Inflammatory macrophage treated with lipopolysaccharide for 1 hour (primary cell): ENCODE data around the gene CRIM1.
A peak's percentile ranks its signal among the peaks of the same experiment; 100 is the strongest.

Experiments used
- DNase-seq, 2 donors: peaks; one replicate each; pipeline ENCODE4 v3.0.0-alpha.2; 2020 to 2022

Gene CRIM1

DNA sequence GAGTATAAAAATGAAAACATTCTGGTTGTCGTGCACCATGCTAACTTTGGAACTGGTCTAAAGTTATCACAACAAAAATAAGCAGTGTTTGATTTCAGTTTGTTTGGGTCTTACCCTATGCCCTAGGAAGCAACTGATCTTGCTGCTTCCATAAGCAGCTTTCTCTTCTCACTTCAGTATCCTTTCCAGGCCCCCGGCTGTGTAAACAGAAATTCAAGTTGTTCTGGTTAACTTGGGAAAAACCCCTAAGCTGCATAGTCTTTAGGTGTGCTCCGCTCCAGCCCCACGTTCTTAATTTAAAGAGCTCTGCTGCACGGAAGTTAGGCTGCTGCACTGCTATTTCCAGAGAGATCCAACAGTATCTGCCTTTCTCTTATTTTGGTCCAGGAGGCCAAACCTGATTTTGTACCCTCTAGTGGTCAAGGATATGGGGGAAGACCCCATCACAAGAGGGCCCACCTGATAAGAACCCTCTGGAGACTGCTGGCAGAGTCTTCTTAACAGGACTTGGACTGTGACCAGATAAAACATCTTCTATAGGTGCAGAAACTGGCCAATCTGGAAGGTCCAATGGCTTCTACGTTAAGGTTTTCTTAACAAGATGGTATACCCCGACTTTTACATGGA is 173.3 kb downstream of the CRIM1 start:
- DNase-seq = no peak

DNA sequence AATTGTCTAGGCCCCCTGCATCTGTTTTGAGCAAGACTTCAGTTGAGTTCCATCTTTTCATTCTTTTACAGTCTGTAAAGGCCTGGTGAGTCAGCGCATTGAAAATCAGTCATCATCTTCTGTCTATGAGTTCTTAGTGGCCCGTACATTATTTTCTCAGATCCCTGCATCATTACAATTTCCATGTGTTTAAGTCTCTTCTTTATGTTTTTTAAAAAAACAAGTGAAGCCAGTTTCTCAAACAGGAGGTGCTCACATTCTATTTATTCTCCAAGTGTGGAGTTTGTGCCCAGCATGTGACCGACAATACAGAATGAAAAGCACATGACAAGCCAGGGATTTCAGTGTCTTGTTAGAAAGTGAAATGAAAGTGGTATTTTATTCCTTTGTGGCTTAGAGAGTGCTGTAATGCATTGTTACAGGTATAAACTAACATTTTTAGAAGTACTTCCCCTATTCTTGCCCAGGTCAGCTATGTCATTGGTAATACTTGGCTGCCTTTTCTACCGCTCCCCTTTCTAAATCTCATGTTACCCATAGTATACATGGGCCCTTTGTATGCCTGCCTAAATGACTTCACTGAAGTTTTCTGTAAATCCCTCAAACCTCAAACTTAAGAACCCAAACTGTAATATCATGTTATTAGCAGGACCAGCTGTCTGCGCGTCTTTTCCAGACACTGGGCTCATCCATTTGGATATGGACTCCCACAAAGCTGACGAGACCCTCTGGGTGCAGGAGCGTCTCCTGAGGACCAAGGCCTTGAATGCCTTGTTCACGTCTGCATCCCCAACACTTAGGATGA is 174.8 kb downstream of the CRIM1 start:
- peak; percentile 11 to 20 for DNase-seq

DNA sequence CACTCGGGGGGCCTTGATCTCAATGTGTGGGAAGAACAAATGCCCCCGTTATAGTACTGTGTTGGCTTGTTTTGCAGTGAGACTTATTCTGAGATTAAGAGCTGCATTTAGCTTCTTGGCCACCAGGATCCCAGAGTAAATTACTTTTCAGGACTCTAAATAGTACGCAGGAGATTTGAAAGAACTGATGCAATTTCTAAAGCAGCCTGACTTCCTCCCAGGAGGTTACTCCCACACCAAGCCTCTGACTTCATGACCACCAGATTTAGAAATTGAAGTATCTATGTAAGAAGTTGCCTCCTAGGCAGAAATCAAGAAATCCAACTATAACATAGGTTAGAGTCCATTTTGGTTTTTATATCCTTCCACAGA is 175.4 kb downstream of the CRIM1 start:
- peak; percentile 85 to 95 for DNase-seq

DNA sequence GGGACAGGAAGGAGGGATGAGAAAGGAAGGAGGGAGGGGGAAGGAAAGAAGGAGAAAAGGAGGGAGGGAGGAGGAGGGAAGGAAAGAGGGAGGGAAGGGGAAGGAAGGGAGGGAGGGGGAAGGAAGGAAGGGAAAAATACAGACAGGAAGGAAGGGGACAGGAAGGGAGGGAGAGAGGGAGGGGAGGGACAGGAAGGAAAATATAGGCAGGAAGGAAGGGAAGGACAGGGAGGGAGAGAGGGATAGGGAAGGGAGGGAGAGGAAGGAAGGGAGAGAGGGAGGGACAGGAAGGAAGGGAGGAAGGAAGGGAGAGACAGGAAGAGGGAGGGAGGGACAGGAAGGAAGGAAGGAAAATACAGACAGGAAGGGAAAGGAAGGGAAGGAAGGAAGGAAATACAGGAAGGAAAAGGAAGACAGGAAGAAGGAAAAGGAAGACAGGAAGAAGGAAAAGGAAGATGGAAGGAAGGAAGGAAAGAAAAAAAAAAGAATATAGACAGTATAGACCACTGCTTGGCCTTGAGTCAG is 178.8 kb downstream of the CRIM1 start:
- DNase-seq = no peak

DNA sequence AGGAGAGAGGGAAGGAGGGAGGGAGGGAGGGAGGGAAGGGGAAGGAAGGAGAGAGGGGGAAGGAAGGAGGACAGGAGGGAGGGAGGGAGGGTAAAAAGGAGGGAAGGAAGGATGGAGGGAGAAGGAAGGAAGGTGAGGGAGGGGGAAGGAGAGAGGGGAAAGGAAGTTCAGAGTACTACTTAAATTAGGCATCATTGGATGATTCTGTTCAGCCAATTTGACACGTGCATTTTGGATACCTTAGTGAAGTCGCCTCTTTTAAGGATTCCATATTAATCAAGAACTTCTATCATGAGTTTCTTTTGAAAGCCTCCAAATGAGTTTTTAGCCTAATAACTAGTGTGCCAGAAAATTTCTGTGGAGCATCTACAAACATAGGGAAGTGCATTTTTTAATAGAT is 179.5 kb downstream of the CRIM1 start:
- no peak for DNase-seq

DNA sequence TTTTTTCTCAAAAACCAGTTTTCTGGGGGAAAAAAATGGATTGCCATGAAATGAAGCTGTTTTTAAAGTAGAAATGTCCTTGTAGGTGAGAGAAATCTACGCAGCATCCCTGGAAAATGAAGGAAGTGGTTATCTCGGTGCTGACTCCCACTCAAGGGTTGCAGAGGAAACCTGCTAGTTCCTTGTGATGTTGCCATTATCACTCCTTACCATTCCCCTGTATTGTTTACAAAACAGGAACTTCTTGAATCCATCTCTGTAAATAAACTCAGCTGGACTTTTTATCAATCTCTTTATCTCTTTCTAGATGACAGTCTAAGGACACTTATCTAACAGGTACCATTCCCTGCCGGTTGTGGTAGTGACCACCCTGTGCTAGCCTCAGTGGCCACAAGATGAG is 181.2 kb downstream of the CRIM1 start:
- DNase-seq = no peak

DNA sequence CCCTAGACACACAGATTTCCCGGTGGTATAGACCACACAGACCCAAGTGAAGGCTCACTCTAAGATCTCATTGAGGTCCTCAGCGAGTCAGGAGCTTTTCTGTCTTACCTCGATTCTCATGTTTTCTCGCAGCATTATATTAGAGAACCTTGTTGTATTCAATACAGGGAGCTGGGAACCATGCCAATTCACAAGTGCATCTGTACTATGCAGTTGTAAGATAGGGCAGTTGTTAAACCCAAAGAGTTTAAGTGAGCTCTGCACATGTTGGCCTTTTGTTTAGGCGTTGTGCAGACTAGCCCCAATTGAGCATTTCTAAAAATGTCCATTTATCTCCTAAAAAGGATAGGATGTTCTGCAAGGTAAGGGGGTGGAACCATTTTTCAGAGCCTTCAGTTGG is 182.8 kb downstream of the CRIM1 start:
- no peak for DNase-seq

DNA sequence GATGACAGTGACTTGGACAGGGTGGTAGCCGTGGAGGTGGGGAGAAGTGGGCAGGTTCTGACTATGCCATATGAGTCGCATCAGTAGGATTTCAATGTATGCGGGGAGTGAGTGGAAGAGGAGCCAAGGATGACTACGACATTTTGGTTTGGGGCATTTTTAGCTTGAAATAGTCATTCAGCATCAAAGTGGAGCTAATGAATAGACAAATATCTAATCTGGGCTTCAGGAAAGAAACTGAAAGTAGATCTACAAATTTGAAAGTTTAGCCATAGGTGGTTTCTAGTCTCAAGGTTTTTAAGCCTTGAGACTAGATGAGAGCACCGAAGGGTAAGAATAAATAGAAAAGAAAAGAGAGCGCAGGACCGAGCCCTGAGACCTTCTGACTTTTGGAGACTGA is 184.1 kb downstream of the CRIM1 start:
- no peak for DNase-seq

DNA sequence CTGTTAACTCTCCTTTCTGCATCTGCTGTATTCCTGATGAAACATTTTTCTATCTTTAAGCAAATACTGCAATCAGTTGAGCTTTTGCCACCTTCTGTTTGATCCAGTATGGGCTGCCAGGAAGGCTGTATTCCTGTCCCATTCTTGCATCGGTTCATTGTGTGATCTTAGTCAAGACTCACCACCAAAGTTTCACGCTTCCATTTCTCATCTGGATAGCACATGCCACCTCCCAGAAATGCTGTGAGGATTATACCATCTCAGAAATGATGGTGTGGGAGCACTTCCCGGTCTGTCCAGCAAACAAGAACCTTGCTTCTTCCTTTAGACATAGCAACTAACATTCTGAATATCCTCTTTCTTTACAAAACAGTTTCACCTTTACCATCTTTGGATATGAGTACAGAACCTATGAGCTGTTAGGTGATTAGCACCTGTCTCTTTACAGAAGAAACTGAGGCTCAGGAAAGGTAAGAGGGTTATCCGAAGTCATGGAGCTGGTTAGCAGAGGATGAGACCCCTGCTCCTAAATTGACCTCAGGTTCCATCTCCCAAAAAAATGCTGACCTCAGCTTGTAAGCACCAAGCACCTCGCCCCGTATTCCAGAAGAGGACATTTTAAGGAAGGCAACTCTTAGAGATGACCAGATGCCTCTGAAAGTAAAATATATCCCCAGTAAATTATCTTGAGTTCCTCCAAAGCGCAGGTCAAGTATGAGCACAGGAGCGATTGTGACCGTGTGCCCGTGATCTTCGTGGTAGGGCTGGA is 185.6 kb downstream of the CRIM1 start:
- no peak for DNase-seq

DNA sequence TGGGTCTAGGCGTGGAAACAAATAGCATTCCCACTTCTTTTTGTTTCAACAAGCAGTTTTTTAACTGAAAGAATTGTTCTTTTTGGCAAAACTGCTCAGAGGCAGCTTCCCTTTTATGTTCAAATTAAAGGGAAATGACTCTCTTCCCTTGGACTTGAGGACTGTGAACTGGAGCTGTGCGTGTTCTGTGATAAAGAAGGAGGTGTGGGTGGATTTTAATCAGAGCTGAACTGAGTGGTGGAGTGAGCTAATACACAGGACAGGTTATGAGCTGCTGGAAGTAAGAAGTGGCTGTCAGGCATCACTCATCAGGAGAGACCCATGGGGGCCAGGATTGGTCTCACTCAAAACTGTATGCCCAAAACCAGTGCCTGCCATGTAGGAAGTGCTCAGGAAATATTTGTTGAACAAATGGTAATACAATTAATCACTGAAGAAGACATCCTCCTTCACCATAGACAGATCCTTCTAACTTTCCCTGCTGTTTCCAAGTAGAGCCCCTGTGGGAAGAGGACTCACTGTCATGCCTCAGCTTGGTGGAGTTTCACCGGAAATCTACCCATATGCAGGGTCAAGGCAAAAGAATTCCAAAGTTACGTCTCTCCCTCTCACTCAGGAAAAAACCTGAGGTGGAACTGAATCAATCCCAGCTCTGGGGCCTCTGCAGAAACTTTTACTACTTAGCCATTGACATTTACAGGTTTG is 186.5 kb downstream of the CRIM1 start:
- DNase-seq = peak in 1 of 2 donors; percentile 33

DNA sequence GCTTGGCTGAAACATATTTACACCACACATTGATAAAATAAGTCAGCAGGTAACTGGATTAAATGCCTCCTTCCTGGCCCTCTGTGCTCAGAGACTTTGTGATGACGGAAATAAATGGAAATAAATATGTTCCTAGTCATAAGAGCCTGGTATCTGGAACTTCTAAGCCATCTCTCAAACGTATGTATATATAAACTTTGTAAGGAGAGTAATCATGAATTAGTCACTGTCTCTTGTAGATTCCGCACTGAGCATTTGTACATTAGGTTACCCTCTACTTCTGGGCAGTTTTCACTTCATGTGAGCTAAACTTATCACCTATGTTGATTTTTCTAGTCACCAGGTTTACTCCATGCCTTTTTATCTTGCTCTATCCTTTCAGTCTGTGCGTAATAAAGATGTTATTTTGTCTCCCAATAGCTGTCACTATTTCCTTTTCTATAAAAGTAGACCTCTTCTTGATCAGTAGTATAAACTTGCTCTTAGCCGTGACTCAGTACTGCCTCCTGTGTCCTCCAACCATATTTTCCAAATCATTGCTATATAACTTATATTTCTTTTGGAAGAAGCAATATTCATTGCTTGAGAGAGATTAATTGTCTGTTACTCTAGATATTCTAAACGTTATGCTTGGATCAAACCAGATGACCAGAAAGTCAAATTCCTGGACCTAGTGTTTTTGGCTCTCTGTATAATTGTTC is 189.2 kb downstream of the CRIM1 start:
- no peak for DNase-seq

DNA sequence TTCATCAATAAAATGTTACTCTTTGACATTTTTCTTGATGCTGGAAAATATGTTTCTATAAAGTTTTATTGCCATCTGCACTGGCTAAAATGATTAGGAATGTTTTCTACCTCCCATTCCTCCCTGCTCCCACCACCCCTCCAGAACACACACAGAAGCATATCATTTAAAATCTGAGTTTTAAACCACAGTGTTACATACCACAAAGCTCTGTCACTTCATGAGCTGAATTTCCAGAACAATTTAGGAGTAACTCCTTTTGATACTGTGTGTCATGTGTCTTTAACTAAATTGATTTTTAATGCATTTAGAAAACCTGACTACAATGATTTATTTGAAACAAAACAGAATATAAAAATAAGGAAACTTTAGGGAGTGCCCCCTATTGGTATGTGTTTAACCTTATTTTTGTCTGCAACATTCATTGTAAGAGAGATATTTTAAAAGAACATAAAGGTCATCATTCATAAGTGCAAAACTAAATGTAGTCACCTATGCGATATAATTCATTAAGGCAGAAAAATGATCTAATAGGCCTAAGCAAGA is 190.4 kb downstream of the CRIM1 start:
- no peak for DNase-seq

DNA sequence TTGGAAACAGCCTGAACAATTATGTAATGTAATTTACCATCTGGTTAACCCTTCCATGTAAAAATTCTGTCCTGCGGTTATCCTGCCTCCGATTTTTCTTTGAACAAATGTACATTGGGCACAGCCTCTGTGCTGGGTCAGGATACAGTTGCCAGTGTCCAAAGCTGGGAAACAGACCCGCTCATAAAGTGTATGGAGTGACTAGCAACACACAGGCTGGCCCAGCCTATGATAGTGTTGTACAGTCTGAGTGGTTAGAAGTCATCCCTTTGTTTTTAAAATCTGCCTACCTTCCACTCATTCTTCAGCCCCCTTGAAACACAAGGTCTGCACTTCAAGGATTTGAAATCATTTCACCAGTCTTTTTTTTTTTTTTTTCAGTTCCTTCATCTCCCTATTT is 192.3 kb downstream of the CRIM1 start:
- no peak for DNase-seq

DNA sequence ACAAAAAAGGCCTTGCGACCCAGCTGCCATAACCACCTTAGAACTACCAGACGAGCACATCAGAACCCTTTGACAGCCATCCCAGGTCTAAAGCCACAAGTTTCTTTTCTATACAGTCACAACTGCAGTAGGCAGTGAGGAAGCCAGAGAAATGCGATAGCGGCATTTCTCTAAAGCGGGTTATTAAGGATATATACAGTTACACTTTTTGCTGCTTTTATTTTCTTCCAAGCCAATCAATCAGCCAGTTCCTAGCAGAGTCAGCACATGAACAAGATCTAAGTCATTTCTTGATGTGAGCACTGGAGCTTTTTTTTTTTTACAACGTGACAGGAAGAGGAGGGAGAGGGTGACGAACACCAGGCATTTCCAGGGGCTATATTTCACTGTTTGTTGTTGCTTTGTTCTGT is 193.6 kb downstream of the CRIM1 start:
- peak in 1 of 2 donors; percentile 29 for DNase-seq

DNA sequence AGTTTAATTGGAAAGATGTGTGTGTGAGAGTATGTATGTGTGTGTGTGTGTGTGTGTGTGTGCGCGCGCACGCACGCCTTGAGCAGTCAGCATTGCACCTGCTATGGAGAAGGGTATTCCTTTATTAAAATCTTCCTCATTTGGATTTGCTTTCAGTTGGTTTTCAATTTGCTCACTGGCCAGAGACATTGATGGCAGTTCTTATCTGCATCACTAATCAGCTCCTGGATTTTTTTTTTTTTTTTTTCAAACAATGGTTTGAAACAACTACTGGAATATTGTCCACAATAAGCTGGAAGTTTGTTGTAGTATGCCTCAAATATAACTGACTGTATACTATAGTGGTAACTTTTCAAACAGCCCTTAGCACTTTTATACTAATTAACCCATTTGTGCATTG is 194.4 kb downstream of the CRIM1 start:
- DNase-seq = no peak

DNA sequence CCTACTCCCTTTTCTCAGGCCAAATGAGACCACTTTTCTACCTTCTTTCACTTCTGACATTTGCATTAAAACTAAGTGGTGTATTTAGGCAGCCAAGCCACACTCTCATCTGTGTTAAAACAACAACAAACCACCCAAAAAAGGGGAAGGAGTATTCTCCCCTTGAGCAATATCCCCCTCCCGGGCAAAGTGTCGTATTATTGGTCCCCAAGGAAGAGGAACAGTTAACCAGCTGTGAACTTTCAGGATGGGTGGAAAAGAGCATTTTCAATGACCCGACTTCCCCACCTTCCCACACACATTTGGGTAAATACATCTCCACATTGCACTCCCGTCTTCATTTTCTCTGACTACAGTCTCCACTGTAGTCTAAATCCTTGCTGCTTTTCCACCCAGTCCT is 198.1 kb downstream of the CRIM1 start:
- peak; percentile 78 to 86 for DNase-seq

DNA sequence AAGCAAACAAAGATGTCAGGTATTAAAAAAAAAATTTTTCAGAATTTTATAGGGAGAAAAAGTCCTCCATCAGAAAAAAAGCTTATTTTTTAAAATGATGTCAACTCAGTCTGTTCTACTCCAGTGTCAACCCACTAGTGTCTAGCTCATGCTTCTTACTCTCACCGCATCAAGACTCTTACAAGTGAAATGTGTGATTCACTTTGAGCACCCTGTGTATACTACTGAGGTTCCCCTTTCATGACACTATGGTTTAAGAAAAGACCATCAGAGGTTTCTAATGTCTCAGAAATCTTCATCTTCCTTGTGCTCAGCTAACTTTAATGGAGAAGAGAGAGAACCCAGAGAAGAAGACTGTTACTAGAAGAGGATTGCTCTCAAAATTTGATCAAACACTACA is 199.0 kb downstream of the CRIM1 start:
- DNase-seq = peak in 1 of 2 donors; percentile 37

DNA sequence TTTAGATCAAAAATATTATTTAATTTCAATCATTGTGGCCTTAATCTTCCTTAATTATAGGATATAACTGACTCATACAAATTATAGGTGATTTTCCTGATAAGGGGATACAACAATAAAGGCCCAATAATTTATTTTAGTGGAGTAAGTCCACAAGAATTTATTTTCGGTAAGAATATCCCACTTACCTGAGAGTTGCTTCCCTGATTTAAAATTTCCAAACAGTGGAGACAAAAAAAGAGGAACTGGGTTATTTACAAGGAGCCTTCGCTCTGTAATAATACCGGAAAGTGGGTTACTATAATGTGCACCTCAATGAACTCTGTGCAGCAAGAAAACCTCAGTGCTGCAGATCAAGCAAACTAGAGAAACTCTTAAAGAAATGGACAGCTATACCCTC is 200.2 kb downstream of the CRIM1 start:
- DNase-seq = no peak

DNA sequence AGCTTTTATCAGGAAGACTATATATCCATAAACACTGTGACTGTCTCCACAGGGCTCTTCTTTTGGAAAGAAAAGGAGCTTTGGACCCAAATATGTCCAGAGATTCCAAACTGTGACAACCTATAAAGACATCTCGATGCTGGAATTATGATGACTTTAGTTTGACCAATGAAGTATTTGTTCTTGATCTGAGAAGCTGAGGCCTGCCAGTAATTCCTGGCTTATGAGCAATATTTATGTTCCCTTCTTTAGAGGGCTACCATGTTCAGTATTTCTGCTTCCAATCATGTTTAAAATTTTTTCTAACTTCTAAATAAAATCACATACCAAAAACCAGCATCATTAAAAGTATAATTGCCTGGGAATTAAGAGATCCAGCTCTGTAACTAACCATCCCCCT is 201.3 kb downstream of the CRIM1 start:
- no peak for DNase-seq

DNA sequence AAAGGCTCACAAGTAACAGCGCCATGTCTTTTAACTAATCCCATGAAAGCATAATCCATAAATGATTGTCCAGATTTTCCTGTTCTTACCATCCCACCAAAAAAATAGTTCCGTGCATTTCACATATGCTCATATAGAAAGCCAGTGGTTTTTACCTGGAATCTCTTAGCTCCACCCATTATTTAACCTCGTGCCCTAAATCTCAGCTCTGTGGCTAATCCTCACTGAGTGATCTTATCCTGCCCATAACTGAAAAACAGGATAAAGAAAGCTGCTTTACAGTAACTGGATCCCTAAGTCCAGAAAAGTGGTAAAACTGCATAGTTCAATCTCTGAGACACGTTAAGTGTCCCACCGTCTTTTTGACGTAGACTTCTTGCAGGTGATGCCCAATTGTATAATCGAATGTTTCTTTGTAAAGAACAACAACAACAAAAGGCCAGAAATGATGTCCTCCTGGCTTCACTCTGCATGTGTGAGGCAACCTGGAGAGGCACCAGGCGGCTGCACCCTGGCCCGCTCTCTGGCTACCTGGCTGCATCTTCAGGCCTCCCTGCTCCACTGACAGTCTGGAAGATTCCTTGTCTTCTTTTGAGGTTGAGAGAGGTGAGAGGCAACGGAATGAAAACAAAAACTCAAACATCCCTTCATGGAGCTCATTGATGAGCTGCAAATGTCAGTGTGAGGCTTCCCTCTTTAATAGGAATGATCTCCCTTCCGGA is 203.8 kb downstream of the CRIM1 start:
- no peak for DNase-seq

DNA sequence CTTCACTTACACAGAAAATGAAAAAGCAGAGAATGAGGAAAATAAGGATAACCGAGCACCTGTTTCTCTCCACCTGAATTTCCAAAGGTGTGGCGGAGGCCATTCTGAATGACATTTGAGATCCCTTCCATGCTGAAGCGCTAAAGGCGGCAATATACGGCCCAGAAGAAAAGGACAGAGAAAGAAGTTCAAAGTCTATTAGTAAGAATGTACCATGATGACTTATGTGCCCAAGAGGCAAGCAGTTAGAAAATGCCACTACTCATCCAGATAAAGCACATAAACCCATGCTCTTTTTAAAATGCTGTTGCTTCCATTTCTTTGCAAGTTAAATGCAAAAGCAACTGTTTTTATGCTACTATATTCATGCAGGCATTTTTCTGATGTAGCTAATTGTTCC is 205.1 kb downstream of the CRIM1 start:
- DNase-seq = no peak
